Naive thymus-derived CD4-positive, alpha-beta T cell (primary cell): Measurements from ENCODE around the gene PDLIM3. TPM values are rescaled to one million over a fixed set of nuclear protein-coding genes. Genes with fewer than 3 reads are reported as not detected.
A peak's percentile ranks its signal among the peaks of the same experiment; 100 is the strongest.

Source experiments
- ATAC-seq: fragments of 150-1000 bp; cut with Tn5 transposase; 2 replicates; pipeline ENCODE4 v1.10.0; 2021; ENCODE audit warnings: mild to moderate bottlenecking, moderate library complexity
- CTCF ChIA-PET: fragments of 350-600 bp; sonication (Branson Sonifier 250); formaldehyde crosslinking; loops from one replicate; lab custom pipeline; 2021; ENCODE audit warnings: antibody characterized with exemption; lab: Charles Lee
- POLR2A ChIA-PET: fragments of 350-600 bp; sonication (Branson Sonifier 250); formaldehyde crosslinking; loops from one replicate; lab custom pipeline; 2021; ENCODE audit warnings: antibody characterized with exemption, inconsistent platforms; lab: Charles Lee
- DNase-seq, 9 donors: peaks; one replicate each; pipeline versions ENCODE4 v3.0.0 to v3.0.0-alpha.2; 2020 to 2022; ENCODE audit warnings: mixed read lengths in 1 of 9
- H3K27ac ChIP-seq: one replicate; pipeline ENCODE4 v1.7.0; 2013; ENCODE audit warnings: mild to moderate bottlenecking, low read depth, low read length, moderate library complexity
- H3K27me3 ChIP-seq, 2 donors: one replicate each; pipeline ENCODE4 v1.7.0; 2013; ENCODE audit warnings: low read length in 2 of 2, mild to moderate bottlenecking in 2 of 2, moderate library complexity in 2 of 2; ENCODE audit not compliant: control insufficient read depth in 2 of 2, insufficient read depth in 2 of 2
- H3K36me3 ChIP-seq, 3 experiments: 1 replicate in 2 of 3; 2 replicates in 1 of 3; pipeline ENCODE4 v1.7.0; 2013; ENCODE audit warnings: low read length in 3 of 3, mild to moderate bottlenecking in 3 of 3, moderate library complexity in 1 of 3; ENCODE audit not compliant: insufficient read depth in 3 of 3, control insufficient read depth in 2 of 3
- H3K4me1 ChIP-seq, 2 donors: one replicate each; pipeline ENCODE4 v1.7.0; 2013; ENCODE audit warnings: low read length in 2 of 2, mild to moderate bottlenecking in 2 of 2, moderate library complexity in 1 of 2; ENCODE audit not compliant: control insufficient read depth in 2 of 2, insufficient read depth in 2 of 2
- H3K4me3 ChIP-seq: 2 replicates; pipeline ENCODE4 v1.7.0; 2013; ENCODE audit warnings: mild to moderate bottlenecking, low read length
- H3K9me3 ChIP-seq, 3 experiments: 1 replicate in 2 of 3; 2 replicates in 1 of 3; pipeline ENCODE4 v1.7.0; 2013; ENCODE audit warnings: low read length in 3 of 3; ENCODE audit not compliant: control insufficient read depth in 2 of 3
- H3K27ac Mint-ChIP-seq, 9 donors: one replicate each; pipeline ENCODE4 v1.8.0; 2020 to 2022; ENCODE audit warnings: mixed read lengths in 9 of 9, mild to moderate bottlenecking in 8 of 9, moderate library complexity in 5 of 9, inconsistent platforms in 2 of 9
- H3K27me3 Mint-ChIP-seq, 5 donors: one replicate each; pipeline ENCODE4 v1.8.0; 2021 to 2022; ENCODE audit warnings: mixed read lengths in 5 of 5, mild to moderate bottlenecking in 1 of 5
- H3K36me3 Mint-ChIP-seq, 5 donors: one replicate each; pipeline ENCODE4 v1.8.0; 2020 to 2022; ENCODE audit warnings: mixed read lengths in 5 of 5, mild to moderate bottlenecking in 3 of 5, inconsistent platforms in 1 of 5
- H3K4me1 Mint-ChIP-seq, 7 donors: one replicate each; pipeline ENCODE4 v1.8.0; 2020 to 2022; ENCODE audit warnings: mixed read lengths in 7 of 7, mild to moderate bottlenecking in 3 of 7, inconsistent platforms in 1 of 7
- H3K4me3 Mint-ChIP-seq, 10 donors: one replicate each; pipeline ENCODE4 v1.8.0; 2020 to 2022; ENCODE audit warnings: mild to moderate bottlenecking in 10 of 10, mixed read lengths in 10 of 10, moderate library complexity in 6 of 10, inconsistent platforms in 2 of 10
- H3K9me3 Mint-ChIP-seq, 11 donors: one replicate each; pipeline ENCODE4 v1.8.0; 2020 to 2022; ENCODE audit warnings: mixed read lengths in 11 of 11, mild to moderate bottlenecking in 4 of 11, inconsistent platforms in 1 of 11, moderate library complexity in 1 of 11
- intact Hi-C, 2 donors: fragments of 100-400 bp; cut with micrococcal nuclease; formaldehyde crosslinking; loops; one replicate each; pipeline ENCODE4 v1.15.1; 2023
- polyA plus RNA-seq, 2 donors: library from polyadenylated mRNA; unstranded; fragments of 300-500 nt; fragmentation: Illumina TruSeq; gene quantifications; one replicate each; pipeline ENCODE4 v1.2.3, GENCODE V29; 2021
- total RNA-seq, 6 experiments: library from RNA in 5 of 6; stranded (reverse) in 5 of 6; gene quantifications; 1 replicate in 5 of 6; 2 replicates in 1 of 6; pipeline ENCODE4 v1.2.3 and lab custom pipeline; 2021 to 2026

Gene PDLIM3
- total and polyA plus RNA-seq, 7 experiments from 2014 or later, result not detected

DNA sequence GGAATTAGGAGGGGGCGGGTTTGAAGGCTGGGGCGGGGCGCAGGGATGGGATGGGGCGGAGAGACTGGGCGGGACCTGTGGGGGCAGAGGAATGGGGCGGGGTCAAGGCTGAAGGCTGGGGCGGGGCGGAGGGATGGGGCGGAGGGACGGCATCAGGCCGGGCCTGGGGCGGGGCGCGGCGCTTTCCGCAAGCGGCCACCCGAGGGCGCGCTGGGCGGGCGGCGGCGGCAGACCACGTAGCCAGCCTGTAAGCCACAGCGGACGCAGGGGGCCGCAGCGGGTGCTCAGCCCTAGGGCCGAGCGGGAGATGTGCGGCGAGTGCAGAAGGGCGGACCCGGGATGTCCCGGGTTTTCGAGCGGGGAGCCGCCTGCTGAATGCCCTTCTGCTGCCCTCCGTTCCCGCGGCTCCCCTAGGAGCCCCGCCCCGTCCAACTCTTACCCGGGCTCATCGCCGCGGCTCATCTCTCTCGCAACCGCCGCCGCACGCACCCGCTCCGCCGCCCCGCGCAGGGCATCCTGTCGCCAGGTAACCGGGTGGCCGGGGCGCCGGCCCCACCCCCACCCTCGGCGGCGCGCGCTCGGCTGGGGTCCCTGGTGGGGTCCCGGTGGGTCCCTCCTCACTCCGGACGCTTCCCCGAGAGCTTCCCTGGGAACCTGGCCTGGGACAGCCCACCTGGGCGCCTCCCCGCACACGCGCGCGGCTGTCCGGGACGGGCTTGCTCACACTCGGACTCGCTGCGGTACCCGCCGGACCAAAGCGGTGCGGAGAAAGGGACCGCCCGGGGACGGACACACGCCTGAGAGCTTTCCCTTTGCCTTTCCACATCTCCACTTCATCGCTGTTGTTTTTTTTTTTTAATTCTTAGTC is 63.8 kb downstream of the PDLIM3 start, which contains the start of gene CCDC110:
CCDC110 (minus strand) TSS at position 499 of the 868 bp plus-strand sequence; CDS start at position 449, 50 bp downstream.
- no peaks in the 10 kb centered on the region for H3K9me3 ChIP-seq
- intact Hi-C loops, result loop anchor here (1.0 to 5.0 kb wide), 17 partner anchors 46 to 1967 kb away; partner anchors contain the start of genes ANKRD37 (in 2 of the 2), CYP4V2 (in 2 of the 2), UFSP2 (in 2 of the 2) and ACSL1 (in 1 of the 2)
- ChIA-PET CTCF (no interaction called here), POLR2A (interaction anchor here (1.5 kb wide), 1 partner anchor 75 kb away, joined by 5 read pairs; the partner anchor contains the start of genes ANKRD37 and LRP2BP)
- H3K27me3 ChIP-seq, result no peaks in the 10 kb centered on the region
- Mint-ChIP-seq H3K27me3 (peaks cover 0 to 52% (median 6%) of the 10 kb centered on the region in 5 donors), H3K36me3 (no peaks in the 10 kb centered on the region), H3K4me1 (peaks cover 5 to 18% (median 9%) of the 10 kb centered on the region in 7 donors), H3K9me3 (no peaks in the 10 kb centered on the region), H3K27ac (peak within 1 kb of the TSS; percentile 5 to 90 (median 86)), H3K4me3 (peak within 1 kb of the TSS; percentile 87 to 98 (median 92))
- peaks cover 0 to 3% of the 10 kb centered on the region in 2 donors for H3K4me1 ChIP-seq
- peak within 1 kb of the TSS; percentile 61 for H3K4me3 ChIP-seq
- H3K36me3 ChIP-seq, result no peaks in the 10 kb centered on the region
- H3K27ac ChIP-seq, result peak within 1 kb of the TSS; percentile 65
- DNase-seq (peak; percentile 72 to 89 (median 86)), ATAC-seq (peak; percentile 99)

- H3K4me1 ChIP-seq, result peaks cover 0 to 3% of the 10 kb centered on the region in 2 donors
- H3K27ac ChIP-seq, result peak overlapping the region; percentile 65
- intact Hi-C loops, result loop anchor here (1.0 to 5.0 kb wide), 17 partner anchors 45 to 1966 kb away; partner anchors contain the start of genes ANKRD37 (in 2 of the 2), CYP4V2 (in 2 of the 2), UFSP2 (in 2 of the 2) and ACSL1 (in 1 of the 2)
- H3K4me1 Mint-ChIP-seq, result peaks cover 5 to 18% (median 9%) of the 10 kb centered on the region in 7 donors
- POLR2A ChIA-PET, result no interaction called here
- H3K27me3 ChIP-seq, result no peaks in the 10 kb centered on the region
- no peaks in the 10 kb centered on the region for H3K9me3 ChIP-seq
- no peaks in the 10 kb centered on the region for H3K36me3 ChIP-seq
- peak overlapping the region; percentile 5 to 88 (median 76) for H3K27ac Mint-ChIP-seq
- H3K27me3 Mint-ChIP-seq, result peaks cover 0 to 57% (median 5%) of the 10 kb centered on the region in 5 donors
- no peaks in the 10 kb centered on the region for H3K36me3 Mint-ChIP-seq
- ATAC-seq (peak; percentile 11), DNase-seq (peak in 7 of 9 donors; percentile 47 to 66 (median 61))
- H3K4me3 ChIP-seq, result peak overlapping the region; percentile 46
- CTCF ChIA-PET, result no interaction called here
- H3K9me3 Mint-ChIP-seq, result peaks cover 0 to 2% (median 0%) of the 10 kb centered on the region in 11 donors
- H3K4me3 Mint-ChIP-seq, result peak overlapping the region; percentile 79 to 97 (median 88)
These were observed 64.7 kb downstream of the PDLIM3 start for GRCh38 chr4:185470501-185471195.

GRCh38 chr4:185469580-185470154 is 65.6 kb downstream of the PDLIM3 start:
- Mint-ChIP-seq H3K27me3 (peaks cover 0 to 67% (median 5%) of the 10 kb centered on the region in 5 donors), H3K27ac (peak overlapping the region in 7 of 9 donors; percentile 5 to 79 (median 39)), H3K4me1 (peaks cover 5 to 18% (median 9%) of the 10 kb centered on the region in 7 donors), H3K36me3 (no peaks in the 10 kb centered on the region), H3K9me3 (peaks cover 0 to 2% (median 0%) of the 10 kb centered on the region in 11 donors), H3K4me3 (no peak overlapping the region)
- no peak for ATAC-seq
- Histone ChIP-seq H3K27me3 (no peaks in the 10 kb centered on the region), H3K27ac (no peak overlapping the region), H3K4me1 (peaks cover 0 to 3% of the 10 kb centered on the region in 2 donors), H3K9me3 (no peaks in the 10 kb centered on the region), H3K4me3 (no peak overlapping the region), H3K36me3 (no peaks in the 10 kb centered on the region)
- peak in 3 of 9 donors; percentile 5 to 8 (median 7) for DNase-seq
- POLR2A ChIA-PET, result interaction anchor here (0.6 to 0.7 kb wide), 2 partner anchors 44 to 273 kb away, joined by 3 read pairs; partner anchors contain the start of gene UFSP2
- CTCF ChIA-PET, result interaction anchor here (0.5 kb wide), 1 partner anchor 10 kb away, joined by 3 read pairs; no protein-coding TSS in a partner anchor
- intact Hi-C loops, result loop anchor here (2.0 to 5.0 kb wide), 6 partner anchors 327 to 1811 kb away; partner anchors contain the start of genes CYP4V2 (in 2 of the 2), ACSL1 (in 1 of the 2), RWDD4 (in 1 of the 2) and SLC25A4 (in 1 of the 2)

DNA sequence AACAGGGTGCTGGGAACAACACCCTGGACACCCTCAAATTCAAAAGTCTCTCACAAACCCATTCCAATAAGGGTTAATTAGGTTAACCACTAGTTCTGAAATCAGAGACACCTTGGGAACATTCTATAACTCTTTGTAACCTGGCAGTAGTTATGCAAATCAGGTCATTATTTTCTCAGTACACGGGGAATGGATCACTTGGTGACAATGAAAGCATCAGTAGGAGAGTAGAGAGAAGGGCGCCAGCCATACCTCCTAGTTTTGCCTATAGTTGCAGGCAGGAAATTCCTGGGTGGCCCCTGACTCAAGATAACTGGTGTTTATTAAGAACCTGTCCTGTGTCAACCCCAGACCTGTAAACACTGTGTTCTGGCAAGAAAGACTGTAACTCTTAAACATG is 66.3 kb downstream of the PDLIM3 start:
- intact Hi-C loops, result no loop called here
- DNase-seq (no peak), ATAC-seq (no peak)
- CTCF ChIA-PET, result interaction anchor here (0.5 kb wide), 1 partner anchor 11 kb away, joined by 3 read pairs; no protein-coding TSS in a partner anchor
- Histone ChIP-seq H3K4me1 (peaks cover 0 to 3% of the 10 kb centered on the region in 2 donors), H3K9me3 (no peaks in the 10 kb centered on the region), H3K27me3 (no peaks in the 10 kb centered on the region), H3K36me3 (no peaks in the 10 kb centered on the region), H3K4me3 (no peak overlapping the region), H3K27ac (no peak overlapping the region)
- POLR2A ChIA-PET, result no interaction called here
- Mint-ChIP-seq H3K36me3 (no peaks in the 10 kb centered on the region), H3K4me1 (peaks cover 5 to 18% (median 9%) of the 10 kb centered on the region in 7 donors), H3K9me3 (peaks cover 0 to 2% (median 0%) of the 10 kb centered on the region in 11 donors), H3K4me3 (no peak overlapping the region), H3K27me3 (peaks cover 0 to 71% (median 5%) of the 10 kb centered on the region in 5 donors), H3K27ac (peak overlapping the region in 2 of 9 donors; percentile 5 to 21)

DNA sequence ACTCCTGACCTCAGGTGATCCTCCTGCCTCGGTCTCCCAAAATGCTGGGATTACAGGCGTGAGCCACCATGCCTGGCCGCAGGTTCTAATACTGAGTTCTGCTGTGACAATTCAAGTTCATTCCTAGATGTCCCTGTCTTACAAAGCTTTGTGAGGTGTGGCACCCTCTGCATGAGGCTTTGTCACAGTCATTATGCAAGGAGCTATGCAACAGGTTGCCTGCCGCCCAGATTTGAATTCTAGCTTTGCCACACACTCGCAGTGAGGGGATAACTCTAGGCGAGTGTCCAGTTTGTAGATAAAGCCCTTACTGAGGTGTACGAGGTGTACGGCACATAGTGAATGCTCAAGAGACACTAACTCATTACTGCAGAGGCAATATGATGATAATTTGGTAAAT is 67.3 kb downstream of the PDLIM3 start:
- H3K27me3 ChIP-seq, result no peaks in the 10 kb centered on the region
- DNase-seq, result no peak
- H3K4me1 ChIP-seq, result peaks cover 0 to 3% of the 10 kb centered on the region in 2 donors
- no peaks in the 10 kb centered on the region for H3K36me3 ChIP-seq
- no peaks in the 10 kb centered on the region for H3K36me3 Mint-ChIP-seq
- ATAC-seq, result no peak
- ChIA-PET CTCF (interaction anchor here (0.9 kb wide), 1 partner anchor 14 kb away, joined by 4 read pairs; no protein-coding TSS in a partner anchor), POLR2A (no interaction called here)
- H3K9me3 Mint-ChIP-seq, result peaks cover 0 to 2% (median 0%) of the 10 kb centered on the region in 11 donors
- no peak overlapping the region for H3K27ac Mint-ChIP-seq
- H3K4me3 Mint-ChIP-seq, result no peak overlapping the region
- H3K9me3 ChIP-seq, result no peaks in the 10 kb centered on the region
- intact Hi-C loops, result no loop called here
- H3K27me3 Mint-ChIP-seq, result peaks cover 0 to 63% (median under 1%) of the 10 kb centered on the region in 5 donors
- no peak overlapping the region for H3K27ac ChIP-seq
- peaks cover 5 to 18% (median 9%) of the 10 kb centered on the region in 7 donors for H3K4me1 Mint-ChIP-seq
- no peak overlapping the region for H3K4me3 ChIP-seq
